ENCODE results near the gene ZNF780A. TPM values are rescaled to one million over a fixed set of nuclear protein-coding genes. Genes with fewer than 3 reads are reported as not detected.

Gene ZNF780A
- total and polyA plus RNA-seq, 11 donors: 3.9 to 17.5 (median 11.0) TPM

DNA sequence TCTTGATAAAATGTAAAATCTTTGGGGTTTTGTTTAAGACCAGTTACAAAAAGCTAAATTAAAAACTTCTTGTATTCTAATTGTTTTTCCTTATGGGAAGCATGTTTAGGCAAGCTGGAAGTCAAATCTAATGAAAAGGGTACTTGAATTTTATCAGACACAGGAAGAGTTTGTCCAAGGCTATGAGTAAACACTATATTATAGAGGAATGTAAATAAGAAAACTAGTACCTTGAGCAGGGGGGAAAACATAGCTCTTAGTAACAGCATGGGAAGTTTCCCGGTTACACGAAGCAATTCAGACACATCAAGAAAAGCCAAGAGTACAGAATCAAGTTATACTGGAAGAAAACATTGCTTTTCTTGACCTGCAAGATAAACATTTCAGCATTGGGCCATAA, 19.8 kb upstream of the ZNF780A start:
- 66 to 81% (median 76%) methylated on average over 2 of the region's 2 CpGs for WGBS, 4 donors
- peaks cover 0 to 3% (median 0%) of the 10 kb centered on the region in 12 donors for H3K9me3 ChIP-seq
- no peak overlapping the region for H3K27ac ChIP-seq
- ATAC-seq (no peak), DNase-seq (no peak)
- H3K4me3 ChIP-seq: no peak overlapping the region
- H3K27me3 ChIP-seq: peaks cover 0 to 7% (median 0%) of the 10 kb centered on the region in 9 donors
- TF ChIP-seq, protein P1, sequence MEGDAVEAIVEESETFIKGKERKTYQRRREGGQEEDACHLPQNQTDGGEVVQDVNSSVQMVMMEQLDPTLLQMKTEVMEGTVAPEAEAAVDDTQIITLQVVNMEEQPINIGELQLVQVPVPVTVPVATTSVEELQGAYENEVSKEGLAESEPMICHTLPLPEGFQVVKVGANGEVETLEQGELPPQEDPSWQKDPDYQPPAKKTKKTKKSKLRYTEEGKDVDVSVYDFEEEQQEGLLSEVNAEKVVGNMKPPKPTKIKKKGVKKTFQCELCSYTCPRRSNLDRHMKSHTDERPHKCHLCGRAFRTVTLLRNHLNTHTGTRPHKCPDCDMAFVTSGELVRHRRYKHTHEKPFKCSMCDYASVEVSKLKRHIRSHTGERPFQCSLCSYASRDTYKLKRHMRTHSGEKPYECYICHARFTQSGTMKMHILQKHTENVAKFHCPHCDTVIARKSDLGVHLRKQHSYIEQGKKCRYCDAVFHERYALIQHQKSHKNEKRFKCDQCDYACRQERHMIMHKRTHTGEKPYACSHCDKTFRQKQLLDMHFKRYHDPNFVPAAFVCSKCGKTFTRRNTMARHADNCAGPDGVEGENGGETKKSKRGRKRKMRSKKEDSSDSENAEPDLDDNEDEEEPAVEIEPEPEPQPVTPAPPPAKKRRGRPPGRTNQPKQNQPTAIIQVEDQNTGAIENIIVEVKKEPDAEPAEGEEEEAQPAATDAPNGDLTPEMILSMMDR (IDR thresholded peaks at IDR 0.05): no peak
- no peak for TF ChIP-seq POLR2A (IDR thresholded peaks at IDR 0.05)
- no peaks in the 10 kb centered on the region for H3K36me3 ChIP-seq
- H3K4me1 ChIP-seq: no peaks in the 10 kb centered on the region
- intact Hi-C loops (cut with DNase I): no loop called here

DNA sequence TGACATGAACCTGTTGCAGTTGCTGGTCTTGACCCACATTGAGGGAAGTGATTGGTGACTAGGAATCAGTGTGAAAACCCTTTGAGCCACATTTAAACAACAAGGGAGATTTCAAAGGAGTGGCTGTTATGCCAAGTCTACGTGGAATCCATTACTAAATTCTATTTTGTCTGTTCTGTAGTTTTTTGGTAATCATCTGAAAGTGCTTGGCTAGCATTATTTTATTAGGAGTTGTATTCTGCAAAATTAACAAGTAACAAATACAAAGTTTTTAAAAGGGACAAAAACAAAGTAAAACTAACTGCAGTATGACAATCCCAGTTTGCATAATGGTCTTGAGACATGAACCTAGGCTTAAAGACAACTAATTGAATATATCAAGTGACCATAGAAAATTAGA, 14.0 kb upstream of the ZNF780A start:
- no peaks in the 10 kb centered on the region for H3K36me3 ChIP-seq
- no peak for ATAC-seq
- no peak overlapping the region for H3K27ac ChIP-seq
- no peak for DNase-seq
- 43 to 61% (median 49%) methylated on average over 1 of the region's 1 CpG for WGBS, 4 donors
- no peak overlapping the region for H3K4me3 ChIP-seq
- H3K9me3 ChIP-seq: no peaks in the 10 kb centered on the region
- TF ChIP-seq POLR2A (IDR thresholded peaks at IDR 0.05): no peak
- TF ChIP-seq, protein P1 (IDR thresholded peaks at IDR 0.05): no peak
- H3K4me1 ChIP-seq: no peaks in the 10 kb centered on the region
- peaks cover 0 to 8% (median 0%) of the 10 kb centered on the region in 9 donors for H3K27me3 ChIP-seq
- intact Hi-C loops (cut with DNase I): no loop called here

DNA sequence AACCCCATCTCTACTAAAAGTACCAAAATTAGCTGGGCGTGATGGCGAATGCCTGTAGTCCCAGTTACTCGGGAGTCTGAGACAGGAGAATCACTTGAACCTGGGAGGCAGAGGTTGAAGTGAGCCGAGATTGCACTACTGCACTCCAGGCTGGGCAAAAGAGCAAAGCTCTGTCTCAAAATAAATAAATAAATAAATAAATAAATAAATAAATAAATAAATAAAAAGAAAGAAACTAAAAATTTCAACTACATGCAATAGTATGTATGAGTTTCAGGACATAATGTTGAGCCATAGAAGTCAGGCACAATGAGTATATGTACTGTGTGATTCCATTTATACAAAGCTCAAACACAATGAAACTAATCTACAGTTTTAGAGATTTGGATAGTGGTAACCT, 12.9 kb upstream of the ZNF780A start:
- Histone ChIP-seq H3K27ac (no peak overlapping the region), H3K4me3 (no peak overlapping the region), H3K36me3 (no peaks in the 10 kb centered on the region), H3K4me1 (no peaks in the 10 kb centered on the region), H3K9me3 (no peaks in the 10 kb centered on the region), H3K27me3 (peaks cover 0 to 8% (median 0%) of the 10 kb centered on the region in 9 donors)
- ATAC-seq (no peak), DNase-seq (no peak)
- intact Hi-C loops (cut with DNase I): no loop called here
- no peak for TF ChIP-seq POLR2A (IDR thresholded peaks at IDR 0.05)
- TF ChIP-seq, protein P1 (IDR thresholded peaks at IDR 0.05): no peak
- WGBS, 4 donors: 83 to 90% (median 85%) methylated on average over 4 of the region's 4 CpGs

DNA sequence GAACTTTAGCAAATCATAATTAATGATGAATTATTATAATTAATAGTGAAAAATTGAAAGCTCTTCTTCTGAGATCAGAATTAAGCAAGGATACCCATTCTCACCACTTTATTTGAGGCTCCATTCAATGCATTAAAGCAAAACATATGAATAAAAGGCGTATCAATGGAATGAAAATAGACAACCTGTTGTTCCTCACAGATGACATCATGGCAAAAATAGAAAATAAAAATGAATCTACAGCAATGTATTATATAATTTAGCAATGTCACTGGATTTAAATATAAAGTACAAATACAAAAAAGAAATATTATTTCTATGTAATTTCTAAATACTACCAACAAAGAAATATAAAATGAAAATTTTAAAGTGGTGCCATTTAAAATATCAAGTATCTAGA, 11.1 kb upstream of the ZNF780A start:
- intact Hi-C loops (cut with DNase I): no loop called here
- H3K27ac ChIP-seq: no peak overlapping the region
- TF ChIP-seq, protein P1 (IDR thresholded peaks at IDR 0.05): no peak
- no peak for TF ChIP-seq POLR2A (IDR thresholded peaks at IDR 0.05)
- H3K4me3 ChIP-seq: no peak overlapping the region
- peaks cover 0 to 8% (median 0%) of the 10 kb centered on the region in 9 donors for H3K27me3 ChIP-seq
- no peaks in the 10 kb centered on the region for H3K9me3 ChIP-seq
- ATAC-seq (no peak), DNase-seq (no peak)
- no peaks in the 10 kb centered on the region for H3K4me1 ChIP-seq
- WGBS, 4 donors: 72 to 86% (median 80%) methylated on average over 1 of the region's 1 CpG
- H3K36me3 ChIP-seq: no peaks in the 10 kb centered on the region
